Fibroblast of peridontal ligament (primary cell): ENCODE data around the gene PDHX.
"Not testable (repeated sequence)": the region's sequence is repeated elsewhere in the genome, so short reads cannot be mapped to it uniquely, and the experiment has no call there.

Source experiments
- DNase-seq: peaks from one replicate; pipeline ENCODE4 v3.0.0-alpha.2; 2010; ENCODE audit errors: extremely low read depth

PDHX gene

DNA sequence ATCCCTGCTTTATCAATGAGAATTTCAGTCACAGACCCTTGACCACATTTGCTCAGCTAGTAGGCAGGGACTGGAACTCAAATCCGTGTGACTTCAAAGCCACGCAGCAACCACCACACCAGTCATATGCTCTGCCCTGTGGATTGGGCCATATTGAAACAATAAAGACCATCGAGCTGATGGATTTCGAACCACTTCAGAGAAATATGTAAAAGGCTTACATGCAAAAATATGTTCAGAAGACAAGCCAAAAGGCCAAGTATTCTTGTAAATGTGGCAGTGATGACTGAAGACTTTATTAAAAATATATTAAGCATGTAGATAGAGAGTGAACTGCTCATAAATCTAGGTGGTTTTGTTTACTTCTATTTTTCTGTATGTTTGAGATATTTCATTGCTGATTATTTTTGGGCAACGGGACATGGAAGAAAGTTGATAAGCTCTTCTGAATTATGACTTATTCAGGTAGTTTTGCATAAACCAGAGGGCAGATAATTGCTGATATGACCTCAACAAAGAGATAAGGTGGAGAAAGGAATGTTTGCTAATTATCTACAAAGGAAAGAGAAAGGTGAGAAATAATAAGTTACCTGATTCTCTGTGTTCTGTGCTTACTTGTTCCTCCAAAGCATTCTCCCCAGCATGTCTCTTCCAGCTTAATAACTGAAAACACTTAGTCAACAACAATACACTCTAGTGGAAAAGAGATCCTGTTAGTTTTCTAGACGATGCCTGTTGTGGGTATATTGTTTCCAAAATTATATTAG is 99.4 kb downstream of the PDHX start:
- DNase-seq = no peak

DNA sequence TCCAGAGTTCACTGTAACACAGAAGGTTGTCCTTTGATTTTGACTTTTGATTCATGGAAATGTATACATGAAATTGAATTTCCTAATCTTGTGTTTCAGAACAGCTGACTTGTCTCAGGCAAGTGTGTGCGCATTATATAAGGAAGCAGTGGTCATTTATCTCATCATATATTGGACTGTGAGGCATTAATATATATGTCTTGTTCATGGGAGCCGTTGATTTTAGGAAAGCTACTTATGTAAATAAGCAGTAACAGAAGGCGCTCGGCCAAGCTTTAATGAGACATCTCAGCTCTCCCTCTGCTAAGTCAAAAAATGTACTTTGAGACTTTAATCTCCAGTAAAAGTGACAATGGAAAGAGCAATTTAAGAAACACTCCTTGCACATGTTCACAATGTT is 100.5 kb downstream of the PDHX start:
- peak; percentile 31 for DNase-seq

DNA sequence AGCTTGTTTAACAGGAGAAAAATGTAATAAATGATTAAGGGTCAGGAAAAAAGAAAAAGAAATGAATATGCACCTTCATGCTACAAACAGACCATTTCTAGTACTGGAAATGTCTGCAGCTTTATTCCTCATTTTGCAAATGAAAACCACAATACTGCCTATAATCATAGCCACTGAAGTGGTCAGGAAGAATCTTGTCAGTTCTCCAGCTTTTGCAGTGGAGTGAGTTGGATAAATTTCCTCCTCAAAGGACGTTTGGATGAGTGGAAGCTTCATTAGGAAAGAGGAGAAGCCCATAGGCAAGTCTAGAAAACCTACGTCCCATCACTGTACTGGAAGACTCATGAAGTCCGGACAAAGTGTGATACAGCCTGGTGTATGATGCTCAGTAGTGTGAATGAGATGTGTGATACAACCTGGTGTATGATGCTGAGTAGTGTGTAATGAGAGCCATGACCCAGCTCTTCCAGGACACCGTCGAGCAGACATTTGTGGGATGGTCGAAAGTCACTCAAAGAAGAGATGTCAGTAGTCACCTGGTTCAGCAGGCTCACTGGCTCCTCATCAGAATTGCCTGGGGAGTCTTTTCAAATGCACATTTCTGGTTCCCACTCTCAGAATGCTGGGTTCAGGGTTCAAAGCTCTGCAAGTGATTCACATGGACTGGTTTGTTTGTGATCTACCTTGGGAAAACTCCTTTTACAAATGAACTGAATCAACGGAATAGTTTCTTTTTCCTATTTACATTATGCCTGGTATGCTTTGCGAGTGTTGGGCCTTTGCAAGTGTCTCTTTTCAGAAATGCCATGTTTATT is 101.3 kb downstream of the PDHX start:
- DNase-seq = peak; percentile 88

DNA sequence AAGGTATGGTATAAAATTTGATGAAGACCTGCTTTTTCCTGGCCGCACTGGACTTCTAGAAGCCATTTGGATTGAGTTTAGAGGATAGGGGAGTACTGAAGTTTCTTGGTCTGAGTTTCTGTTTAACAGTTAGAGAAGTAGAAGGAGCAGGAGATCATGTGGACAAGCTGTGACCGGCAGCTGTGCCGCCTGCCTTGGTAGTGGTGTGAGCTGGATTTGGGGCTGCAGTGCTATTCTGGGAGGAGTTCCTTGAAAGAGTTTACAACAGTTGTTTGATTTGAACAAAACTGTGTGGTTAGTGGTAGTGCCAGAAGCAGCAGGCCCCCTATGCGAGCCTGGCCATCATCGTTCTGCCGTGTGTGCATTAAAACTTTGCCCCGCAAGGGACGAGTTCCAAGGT is 105.2 kb downstream of the PDHX start:
- DNase-seq = no peak

DNA sequence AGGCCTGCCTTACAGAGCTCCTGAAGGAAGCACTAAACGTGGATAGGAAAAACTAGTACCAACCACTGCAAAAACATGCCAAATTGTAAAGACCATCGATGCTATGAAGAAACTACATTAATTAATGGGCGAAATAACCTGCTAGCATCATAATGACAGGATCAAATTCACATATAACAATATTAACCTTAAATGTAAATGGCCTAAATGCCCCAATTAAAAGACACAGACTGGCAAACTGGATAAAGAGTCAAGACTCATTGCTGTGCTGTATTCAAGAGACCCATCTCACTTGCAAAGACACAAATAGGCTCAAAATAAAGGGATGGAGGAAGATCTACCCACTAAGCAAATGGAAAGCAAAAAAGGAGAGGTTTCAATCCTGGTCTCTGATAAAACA is 107.5 kb downstream of the PDHX start:
- DNase-seq = not testable (repeated sequence)

DNA sequence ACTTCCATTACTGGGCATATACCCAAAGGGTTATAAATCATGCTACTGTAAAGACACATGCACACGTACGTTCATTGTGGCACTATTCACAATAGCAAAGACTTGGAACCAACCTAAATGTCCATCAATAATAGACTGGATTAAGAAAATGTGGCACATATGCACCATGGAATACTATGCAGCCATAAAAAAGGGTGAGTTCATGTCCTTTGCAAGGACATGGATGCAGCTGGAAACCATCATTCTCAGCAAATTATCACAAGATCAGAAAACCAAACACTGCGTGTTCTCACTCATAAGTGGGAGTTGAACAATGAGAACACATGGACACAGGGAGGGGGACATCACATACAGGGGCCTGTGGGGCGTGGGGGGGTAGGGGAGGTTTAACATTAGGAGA is 111.6 kb downstream of the PDHX start:
- DNase-seq = not testable (repeated sequence)

DNA sequence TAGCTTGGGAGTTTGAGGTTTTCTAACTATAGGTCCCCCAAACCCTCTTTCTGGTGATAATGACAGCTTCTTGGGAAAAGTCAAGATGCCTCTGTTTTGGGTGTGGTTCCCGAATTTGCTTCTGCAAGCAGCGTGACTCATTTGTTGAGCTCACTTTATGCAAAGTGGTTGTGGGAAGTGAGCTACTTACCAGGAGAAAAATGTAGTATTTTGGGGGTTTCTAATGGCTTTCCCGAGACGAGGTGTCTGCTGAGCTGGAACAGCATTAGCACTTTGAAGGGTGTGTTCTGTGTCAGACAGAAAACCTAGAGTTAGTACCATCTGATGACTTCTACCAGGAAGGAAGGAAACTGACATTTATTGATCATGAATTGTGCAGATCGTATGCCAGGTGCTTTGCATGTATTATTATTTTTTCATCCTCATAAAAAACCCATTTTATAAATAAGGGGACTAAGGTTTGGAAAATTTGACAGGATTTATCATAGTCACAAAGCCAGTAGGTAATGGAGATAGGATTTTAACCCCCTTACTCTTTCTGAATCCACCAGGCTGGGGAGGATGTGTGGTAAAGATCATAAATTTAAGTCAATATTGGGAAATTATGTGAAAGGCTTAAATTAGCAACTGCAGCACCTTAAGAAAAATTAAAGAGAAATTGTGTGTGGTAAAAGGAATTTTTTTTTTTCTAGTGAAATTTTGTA is 113.7 kb downstream of the PDHX start:
- DNase-seq = peak; percentile 84

DNA sequence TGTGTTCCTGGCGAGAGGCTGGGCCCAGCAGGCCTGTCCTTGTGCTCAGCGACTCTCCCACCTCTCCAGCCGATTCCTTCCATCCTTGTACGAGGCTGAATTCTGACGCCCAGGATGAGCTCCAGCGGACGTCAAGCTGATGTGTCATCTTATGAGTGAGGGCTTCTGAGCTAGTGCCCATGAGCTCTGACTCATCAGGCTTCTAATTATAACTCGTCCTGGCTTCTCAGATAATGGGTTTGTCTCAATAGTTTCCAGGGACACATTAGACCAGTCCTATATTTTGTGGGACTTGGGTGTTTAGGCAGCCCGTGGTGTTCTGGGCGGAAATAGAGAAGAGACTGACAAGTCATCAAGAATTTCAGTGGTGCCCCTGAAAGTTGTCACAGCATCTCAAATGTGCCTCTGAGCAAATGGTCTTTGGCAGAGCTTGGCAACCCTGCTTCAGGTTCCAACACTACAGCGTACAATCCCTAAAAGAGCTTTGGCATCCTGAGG is 114.3 kb downstream of the PDHX start:
- peak; percentile 96 for DNase-seq

DNA sequence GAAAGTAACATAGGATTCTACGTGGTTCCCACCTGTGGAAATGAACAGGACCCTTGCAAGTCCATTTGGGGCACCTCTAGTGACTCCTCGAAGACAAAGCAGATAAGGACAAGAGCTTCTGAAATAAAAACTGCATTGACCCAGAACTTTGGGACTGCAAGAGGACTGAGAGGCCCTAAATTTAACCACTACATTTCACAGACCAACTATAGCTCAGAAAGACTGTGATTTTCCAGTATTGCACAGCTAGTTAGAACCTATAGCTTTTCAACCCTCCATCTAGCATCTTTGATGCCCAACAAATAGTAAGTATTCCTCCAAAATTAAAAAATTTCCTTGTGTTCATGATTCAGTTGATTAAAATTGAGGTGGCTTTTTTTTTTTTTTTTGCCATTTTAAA is 114.9 kb downstream of the PDHX start:
- DNase-seq = no peak

DNA sequence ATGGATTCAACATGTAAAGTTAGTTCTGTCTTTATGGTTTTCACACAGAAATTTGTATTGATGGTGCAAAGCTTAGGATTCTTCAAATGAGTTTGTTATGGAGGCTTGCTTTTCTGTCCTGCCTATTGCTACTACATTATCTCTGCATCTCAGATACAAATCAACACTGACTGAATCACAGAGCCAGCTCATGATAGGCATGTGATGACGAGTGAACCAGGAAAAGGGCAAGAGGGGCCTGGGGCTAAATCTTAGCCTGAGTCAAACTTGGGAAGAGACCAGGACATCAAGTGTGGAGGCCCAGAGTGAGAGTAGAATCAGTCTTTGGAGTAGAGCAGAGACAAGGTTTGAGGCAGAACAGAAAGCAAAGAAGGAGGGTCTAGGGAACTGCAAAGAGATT is 115.4 kb downstream of the PDHX start:
- DNase-seq = peak; percentile 46

DNA sequence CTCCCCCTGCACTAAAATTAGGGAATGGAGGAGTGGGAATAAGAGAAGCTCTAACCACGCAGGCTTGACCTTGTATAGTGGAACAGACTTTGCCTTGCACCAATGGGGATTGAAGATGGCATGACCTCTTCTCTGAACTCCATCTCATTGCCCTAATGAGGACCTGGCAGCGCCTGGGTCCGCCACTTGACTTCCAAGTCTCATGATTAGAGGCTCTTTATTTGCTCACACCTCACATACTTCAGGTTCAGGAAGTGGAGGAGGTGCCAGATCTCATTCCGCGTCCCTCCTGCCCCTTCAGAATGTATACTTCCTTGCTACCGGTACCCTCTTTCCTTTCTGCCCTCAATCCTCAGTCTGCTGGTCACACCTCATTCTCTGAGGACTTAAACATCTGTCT is 116.6 kb downstream of the PDHX start:
- DNase-seq = no peak

DNA sequence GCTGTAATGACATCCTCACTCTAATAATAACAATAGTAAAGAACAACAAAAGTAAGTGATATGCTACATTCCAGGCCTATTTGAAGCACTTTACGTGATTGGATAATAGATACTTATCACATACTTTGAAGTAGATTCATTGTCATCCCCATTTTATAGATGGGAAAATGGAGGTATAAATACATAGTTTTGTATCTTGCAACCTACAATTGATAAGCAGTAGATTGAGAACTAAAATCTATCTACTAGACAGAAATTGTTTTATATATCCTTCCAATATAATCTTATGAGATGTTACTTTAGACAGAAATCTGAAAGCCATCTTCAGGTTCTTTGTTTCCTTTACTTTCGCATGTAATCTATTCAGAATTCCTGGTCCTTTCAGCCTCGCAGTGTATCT is 118.0 kb downstream of the PDHX start:
- DNase-seq = no peak

DNA sequence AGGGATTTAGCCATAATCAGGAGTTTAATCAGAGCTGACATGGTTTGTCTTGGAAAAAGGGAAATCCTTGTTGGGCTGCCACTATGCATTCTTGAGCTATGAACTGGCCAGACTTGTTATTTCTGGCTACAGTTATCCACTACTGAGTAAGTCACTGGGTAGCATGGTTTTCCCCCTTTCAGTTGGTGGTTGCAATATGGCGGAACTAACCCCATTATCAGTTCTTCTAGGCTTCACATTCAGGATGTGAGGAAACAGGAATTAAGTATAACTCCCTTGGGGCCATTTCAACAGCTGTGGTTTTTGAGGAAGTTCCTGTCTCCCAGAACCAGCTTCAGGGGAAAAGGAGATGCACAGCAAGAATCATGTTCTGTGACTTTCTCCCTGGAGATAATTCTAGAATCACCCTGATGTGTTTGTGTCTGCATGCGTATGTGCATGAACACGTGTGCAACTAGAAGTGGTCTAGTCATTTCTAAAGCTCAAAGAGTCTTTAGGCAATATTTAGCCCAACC is 119.5 kb downstream of the PDHX start:
- DNase-seq = peak; percentile 92

DNA sequence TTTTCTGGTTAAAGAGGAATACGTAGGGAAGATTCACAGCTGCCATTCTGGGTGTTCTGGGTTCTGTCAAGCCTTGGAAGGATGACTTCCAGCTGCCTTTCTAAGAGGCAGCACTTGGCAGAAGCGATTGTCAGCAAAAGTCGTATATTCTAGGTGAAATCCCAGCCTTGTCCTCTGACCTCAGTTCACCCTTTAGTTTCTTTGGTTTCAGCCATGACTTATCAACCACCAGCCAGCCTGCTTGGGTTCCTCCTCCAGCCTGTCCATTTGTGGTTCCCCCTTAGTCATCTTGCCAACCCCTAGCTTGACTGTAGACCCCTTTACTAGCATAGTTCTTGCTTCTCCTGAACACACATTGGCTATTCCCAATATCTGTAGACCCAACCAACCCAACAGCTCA is 120.2 kb downstream of the PDHX start:
- no peak for DNase-seq

DNA sequence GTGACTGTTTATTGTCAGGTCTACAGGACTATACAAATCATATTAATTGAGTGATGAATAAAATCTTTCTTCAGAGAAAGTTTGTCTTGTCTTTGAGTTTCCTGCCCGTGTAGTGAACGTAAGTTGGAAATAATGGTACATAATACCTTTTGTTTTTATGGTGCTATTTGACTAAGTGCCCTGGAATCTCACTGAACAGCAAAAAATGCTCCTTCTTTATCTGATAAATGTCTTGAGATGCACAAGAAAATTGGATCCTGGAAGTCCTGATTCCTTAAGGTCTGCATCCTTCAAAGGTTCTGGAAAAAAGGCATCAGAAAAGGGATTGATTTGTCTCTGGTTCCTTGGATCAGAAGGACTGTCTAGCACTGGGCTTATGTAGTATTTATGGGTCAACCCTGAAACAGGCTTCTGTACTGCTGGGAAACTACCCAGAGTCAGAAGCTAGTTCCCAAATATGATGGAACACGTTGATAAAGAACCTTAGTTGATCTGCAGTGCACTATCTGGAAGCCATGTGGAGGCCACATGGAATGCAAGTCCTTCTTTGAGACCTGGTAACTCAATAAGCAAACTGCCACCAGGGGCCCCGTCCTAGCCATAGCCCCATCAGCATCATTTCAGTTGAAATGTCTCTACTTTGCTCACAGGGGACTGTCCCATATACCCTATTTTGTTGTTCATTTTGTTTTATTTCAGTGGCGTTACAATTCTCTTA is 122.0 kb downstream of the PDHX start:
- DNase-seq = no peak

DNA sequence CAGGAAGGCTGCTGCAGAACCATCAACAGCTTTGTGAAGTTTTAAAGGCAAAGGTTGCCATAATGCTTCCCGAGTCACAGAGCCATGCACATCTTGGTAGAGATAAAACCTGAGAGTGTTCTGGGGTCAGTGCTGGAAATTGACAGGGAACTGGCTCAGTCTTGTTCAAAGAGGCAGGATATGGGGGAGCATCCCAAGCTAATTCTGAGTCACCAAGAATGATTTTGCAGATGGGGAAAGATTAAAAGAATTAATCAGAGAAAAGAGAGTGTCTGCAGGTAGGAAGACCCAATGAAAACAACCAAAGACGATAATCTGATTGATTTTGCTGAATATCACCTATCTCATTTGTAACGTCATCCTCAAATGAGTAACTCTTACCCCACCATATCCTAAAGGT is 122.7 kb downstream of the PDHX start:
- no peak for DNase-seq

DNA sequence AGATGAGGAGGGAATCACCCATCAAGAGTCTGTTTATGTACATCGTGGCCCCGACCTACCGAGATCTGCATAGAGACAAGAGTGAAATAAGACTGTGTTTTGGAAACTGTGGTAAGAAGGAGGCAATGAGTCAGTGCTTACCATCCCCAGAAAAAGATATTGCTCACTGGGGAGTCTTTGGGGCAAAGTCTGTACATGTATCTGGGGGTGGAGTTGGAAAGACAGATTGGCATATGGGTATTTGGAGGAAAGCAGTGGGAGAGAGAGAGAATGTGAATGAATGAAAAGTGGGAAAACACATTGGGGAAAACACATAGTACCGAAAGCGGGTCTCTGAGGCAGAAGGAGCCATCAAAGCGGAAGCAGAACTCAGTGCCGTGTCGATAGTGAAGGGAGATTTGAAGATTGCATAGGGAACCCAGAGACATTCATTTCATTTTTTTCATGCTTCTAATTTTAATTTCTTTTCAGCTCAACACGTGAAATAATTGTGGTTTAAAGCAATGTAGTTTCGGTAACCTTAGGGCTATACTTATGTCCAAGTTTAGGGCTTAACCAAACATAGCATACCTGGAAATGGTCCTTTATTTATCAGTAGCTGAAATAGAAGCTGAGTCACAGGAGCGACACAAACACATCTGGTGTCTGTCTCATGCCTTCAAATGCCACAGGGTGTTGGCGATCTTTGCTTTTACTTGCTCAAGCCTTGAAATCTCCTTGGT is 124.0 kb downstream of the PDHX start:
- DNase-seq = peak; percentile 80

DNA sequence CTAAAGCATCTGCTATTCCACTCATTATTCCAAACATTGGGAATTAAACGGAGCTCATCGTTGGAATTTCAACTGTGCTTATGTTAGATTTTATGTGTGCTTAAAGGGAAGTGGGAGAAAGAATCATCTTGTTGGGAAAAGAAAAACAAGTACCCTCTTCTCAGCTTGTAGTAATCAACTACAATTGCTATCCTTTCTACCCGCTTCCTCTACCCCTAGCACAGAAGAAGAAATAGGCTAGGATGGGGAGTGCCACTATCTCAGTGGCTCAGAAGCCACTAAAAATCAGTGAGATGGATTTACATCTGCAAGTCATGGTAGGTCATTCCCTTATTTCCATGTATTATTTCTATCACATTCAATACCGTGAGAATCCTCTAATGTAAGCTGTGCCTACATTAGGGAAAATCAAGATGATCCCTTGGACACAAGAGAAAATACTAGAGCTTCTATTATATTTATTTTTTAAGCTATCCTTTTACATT is 124.7 kb downstream of the PDHX start:
- no peak for DNase-seq

DNA sequence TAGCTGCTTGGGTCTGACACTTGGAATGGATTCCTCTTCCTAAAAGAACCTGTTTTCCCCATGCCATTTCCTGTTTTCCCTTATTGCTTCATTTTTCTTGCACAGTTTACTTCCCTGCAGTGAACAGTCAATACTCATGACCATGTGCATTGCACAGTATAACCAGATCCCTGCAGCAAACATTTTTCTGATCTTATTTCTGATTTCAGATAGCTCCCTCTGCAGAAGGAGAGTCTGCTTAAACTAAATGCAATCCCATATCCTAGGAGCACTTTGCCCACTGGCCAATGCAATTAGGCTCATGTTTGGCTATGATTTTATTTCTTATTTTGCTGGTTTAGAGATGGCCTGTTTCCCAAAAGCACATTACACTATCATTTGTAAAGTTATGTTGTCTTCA is 125.8 kb downstream of the PDHX start:
- DNase-seq = no peak

DNA sequence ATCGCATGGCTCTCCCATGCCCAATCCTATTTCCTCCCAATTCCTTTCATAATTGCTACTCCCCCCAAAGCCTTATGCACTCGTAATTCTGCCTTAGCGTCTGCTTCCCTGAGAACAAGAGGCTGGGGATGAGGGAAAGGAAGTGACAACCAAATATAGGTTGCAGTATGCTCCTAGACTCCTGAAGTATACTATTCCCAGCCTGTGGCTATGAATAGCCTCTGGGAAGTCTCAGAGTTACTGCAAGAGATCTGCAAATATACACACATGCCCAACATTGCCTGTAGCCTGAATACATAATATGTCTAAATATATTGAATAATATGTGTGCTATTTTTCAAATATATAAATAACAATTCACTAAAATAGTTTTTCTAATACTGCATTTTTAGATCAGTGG is 126.5 kb downstream of the PDHX start:
- DNase-seq = no peak

DNA sequence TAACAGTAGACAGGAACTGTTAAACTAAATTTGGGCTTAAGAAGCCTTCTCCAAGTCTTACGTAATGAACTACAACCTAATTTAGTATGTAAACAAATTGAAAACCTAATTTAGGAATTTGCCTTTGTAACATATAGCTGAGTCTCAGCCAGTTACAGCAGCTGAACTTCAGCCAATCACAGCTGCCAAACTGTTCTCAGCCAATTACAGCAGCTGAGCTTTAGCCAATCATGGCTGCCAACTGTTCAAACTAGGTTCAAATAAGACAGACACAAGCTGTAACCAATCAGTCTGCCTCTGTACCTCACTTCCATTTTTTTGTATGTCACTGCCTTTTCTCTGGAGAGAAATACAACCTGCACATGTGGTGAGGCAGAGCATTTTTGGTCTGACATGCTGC is 127.5 kb downstream of the PDHX start:
- peak; percentile 60 for DNase-seq
